H1 (cell line): Measurements from ENCODE around the gene NEDD4L. TPM values are rescaled to one million over a fixed set of nuclear protein-coding genes. Genes with fewer than 3 reads are reported as not detected.

Experiments used
- CTCF ChIA-PET: fragments of 300-600 bp; sonication (Branson Sonifier 250); formaldehyde crosslinking; loops from one replicate; lab custom pipeline; 2021; ENCODE audit not compliant: partially characterized antibody; lab: Charles Lee
- POLR2A ChIA-PET: fragments of 300-600 bp; sonication (Branson Sonifier 250); formaldehyde crosslinking; loops from one replicate; lab custom pipeline; 2021; ENCODE audit warnings: inconsistent platforms; ENCODE audit not compliant: partially characterized antibody; lab: Charles Lee
- DNase-seq, 2 experiments: peaks; one replicate each; pipeline versions ENCODE4 v3.0.0 to v3.0.0-alpha.2; 2010 to 2022; ENCODE audit warnings: low spot score in 2 of 2, low read depth in 1 of 2, mixed read lengths in 1 of 2
- FAIRE-seq: peaks from 2 replicates; lab custom pipeline; 2011; peaks lifted over from hg19 to GRCh38; lab: Jason Lieb, UNC
- H2AFZ ChIP-seq: 2 replicates; pipeline ENCODE4 v1.8.1; 2012; ENCODE audit warnings: low read length, inconsistent platforms
- H2AK5ac ChIP-seq: 2 replicates; pipeline ENCODE4 v1.6.1; 2013; ENCODE audit warnings: low read depth, low read length
- H2BK120ac ChIP-seq: replicated peaks from 2 replicates; pipeline ENCODE3; 2013; ENCODE audit warnings: low read depth, low read length, inconsistent platforms
- H2BK12ac ChIP-seq: 2 replicates; pipeline ENCODE4 v1.6.1; 2013; ENCODE audit warnings: low read depth, low read length
- H2BK15ac ChIP-seq: 2 replicates; pipeline ENCODE4 v1.6.1; 2013; ENCODE audit warnings: low read length
- H2BK20ac ChIP-seq: 2 replicates; pipeline ENCODE4 v1.6.1; 2013; ENCODE audit warnings: low read length
- H2BK5ac ChIP-seq: 2 replicates; pipeline ENCODE4 v1.6.1; 2013; ENCODE audit warnings: low read depth, low read length
- H3K14ac ChIP-seq: 2 replicates; pipeline ENCODE4 v1.6.1; 2013; ENCODE audit warnings: inconsistent platforms; ENCODE audit not compliant: insufficient read length
- H3K18ac ChIP-seq: 2 replicates; pipeline ENCODE4 v1.6.1; 2013; ENCODE audit warnings: low read length; ENCODE audit errors: extremely low read depth
- H3K23ac ChIP-seq: 2 replicates; pipeline ENCODE4 v1.6.1; 2013; ENCODE audit warnings: inconsistent platforms; ENCODE audit not compliant: insufficient read length
- H3K23me2 ChIP-seq: 2 replicates; pipeline ENCODE4 v1.6.1; 2013; ENCODE audit warnings: low read depth, low read length
- H3K27ac ChIP-seq: 2 replicates; pipeline ENCODE4 v1.6.1; 2011; ENCODE audit warnings: low read depth, low read length, inconsistent platforms
- H3K27me3 ChIP-seq, 4 experiments: replicated peaks in 1 of 4; 1 replicate in 1 of 4; 2 replicates in 3 of 4; pipeline versions ENCODE4 v1.6.1 to v1.8.1; 2011 to 2013; ENCODE audit warnings: low read length in 3 of 4, mild to moderate bottlenecking in 3 of 4, inconsistent platforms in 2 of 4, mixed read lengths in 2 of 4, moderate library complexity in 1 of 4; ENCODE audit not compliant: control insufficient read depth in 3 of 4, insufficient read depth in 3 of 4; ENCODE audit errors: extremely low read depth in 1 of 4
- H3K36me3 ChIP-seq, 4 experiments: 2 replicates each; pipeline versions ENCODE4 v1.6.1 to v1.8.1; 2011 to 2013; ENCODE audit warnings: mild to moderate bottlenecking in 4 of 4, low read length in 3 of 4, moderate library complexity in 2 of 4, control low read depth in 1 of 4, inconsistent platforms in 1 of 4; ENCODE audit not compliant: insufficient read depth in 4 of 4, control insufficient read depth in 2 of 4
- H3K4ac ChIP-seq: replicated peaks from 2 replicates; pipeline ENCODE3; 2013; ENCODE audit warnings: low read length, low read depth, mixed read lengths, inconsistent platforms; ENCODE audit not compliant: insufficient read length
- H3K4me1 ChIP-seq, 4 experiments: replicated peaks in 1 of 4; 1 replicate in 1 of 4; 2 replicates in 3 of 4; pipeline versions ENCODE4 v1.6.1 to v1.8.1; 2011 to 2013; ENCODE audit warnings: low read length in 3 of 4, inconsistent platforms in 2 of 4, mixed read lengths in 1 of 4; ENCODE audit not compliant: insufficient read depth in 4 of 4, control insufficient read depth in 3 of 4
- H3K4me2 ChIP-seq, 2 experiments: 2 replicates each; pipeline versions ENCODE4 v1.6.1 to v1.8.1; 2011 to 2013; ENCODE audit warnings: low read depth in 2 of 2, low read length in 2 of 2, control low read depth in 1 of 2, inconsistent platforms in 1 of 2, mild to moderate bottlenecking in 1 of 2; ENCODE audit not compliant: insufficient read depth in 1 of 2
- H3K4me3 ChIP-seq, 4 experiments: fragments of 200-600, 300-600 bp in 1 of 4; sonication (generic), shearing (Covaris generic), sonication (Bioruptor Twin) in 1 of 4; 2 replicates each; pipeline versions ENCODE4 v1.5.1 to v1.8.1; 2011 to 2016; ENCODE audit warnings: low read length in 4 of 4, low read depth in 3 of 4, control low read depth in 2 of 4, inconsistent platforms in 2 of 4, mild to moderate bottlenecking in 2 of 4, mixed read lengths in 1 of 4, moderate library complexity in 1 of 4; ENCODE audit not compliant: insufficient read depth in 2 of 4; ENCODE audit errors: extremely low read depth in 1 of 4
- H3K56ac ChIP-seq: replicated peaks from 2 replicates; pipeline ENCODE3; 2013; ENCODE audit warnings: low read depth, mild to moderate bottlenecking, mixed read lengths, low read length, inconsistent platforms; ENCODE audit not compliant: insufficient read length
- H3K79me1 ChIP-seq: 2 replicates; pipeline ENCODE4 v1.6.1; 2013; ENCODE audit warnings: low read depth, low read length, control low read depth
- H3K79me2 ChIP-seq, 2 experiments: 2 replicates each; pipeline versions ENCODE4 v1.6.1 to v1.8.1; 2012 to 2013; ENCODE audit warnings: low read length in 2 of 2, mild to moderate bottlenecking in 2 of 2, inconsistent platforms in 1 of 2; ENCODE audit not compliant: insufficient read depth in 2 of 2, control insufficient read depth in 1 of 2
- H3K9ac ChIP-seq, 4 experiments: replicated peaks in 1 of 4; 1 replicate in 1 of 4; 2 replicates in 3 of 4; pipeline versions ENCODE4 v1.6.1 to v1.8.1; 2011 to 2013; ENCODE audit warnings: low read depth in 3 of 4, low read length in 3 of 4, control low read depth in 2 of 4, mild to moderate bottlenecking in 2 of 4, moderate library complexity in 2 of 4, inconsistent platforms in 1 of 4; ENCODE audit errors: extremely low read depth in 1 of 4
- H3K9me3 ChIP-seq, 2 experiments: 2 replicates each; pipeline versions ENCODE4 v1.6.1 to v1.8.1; 2012 to 2013; ENCODE audit warnings: mild to moderate bottlenecking in 2 of 2, moderate library complexity in 2 of 2, control low read depth in 1 of 2, inconsistent platforms in 1 of 2, low read depth in 1 of 2, low read length in 1 of 2, mixed read lengths in 1 of 2; ENCODE audit not compliant: insufficient read depth in 2 of 2
- H4K20me1 ChIP-seq, 2 experiments: replicated peaks in 1 of 2; 2 replicates each; pipeline versions ENCODE3 to v1.8.1; 2011 to 2013; ENCODE audit warnings: inconsistent platforms in 2 of 2, low read length in 2 of 2, mild to moderate bottlenecking in 1 of 2; ENCODE audit not compliant: insufficient read depth in 2 of 2, control insufficient read depth in 1 of 2
- H4K5ac ChIP-seq: 2 replicates; pipeline ENCODE4 v1.6.1; 2013; ENCODE audit warnings: low read length, low read depth, mixed read lengths, inconsistent platforms; ENCODE audit not compliant: insufficient read length
- H4K8ac ChIP-seq: 2 replicates; pipeline ENCODE4 v1.8.0; 2013; ENCODE audit warnings: mild to moderate bottlenecking, moderate library complexity, low read length, inconsistent platforms; ENCODE audit not compliant: insufficient read depth; ENCODE audit errors: extremely low read depth
- H4K91ac ChIP-seq: replicated peaks from 2 replicates; pipeline ENCODE3; 2013; ENCODE audit warnings: low read length, mixed read lengths, inconsistent platforms; ENCODE audit not compliant: insufficient read length
- ASH2L ChIP-seq: fragments of 200-600, 300-600 bp; sonication (generic); IDR thresholded peaks from one replicate; pipeline ENCODE4 v1.7.1; 2017; ENCODE audit warnings: low read length
- BACH1 ChIP-seq: IDR thresholded peaks from 2 replicates; pipeline ENCODE4 v1.6.1; 2012; ENCODE audit warnings: low read length, improper control_type of control experiment
- KDM4A ChIP-seq: IDR thresholded peaks from one replicate; pipeline ENCODE4 v1.7.1; 2012; ENCODE audit warnings: low read depth, mild to moderate bottlenecking, moderate library complexity, low read length, inconsistent platforms; ENCODE audit not compliant: severe bottlenecking
- RAD21 ChIP-seq, 2 experiments: IDR thresholded peaks in 1 of 2; conservative IDR thresholded peaks in 1 of 2; 2 replicates each; pipeline ENCODE4 v1.6.1; 2011; ENCODE audit warnings: low read depth in 2 of 2, low read length in 2 of 2, improper control_type of control experiment in 1 of 2, inconsistent platforms in 1 of 2, mild to moderate bottlenecking in 1 of 2, moderate library complexity in 1 of 2
- SAP30 ChIP-seq: fragments of 300-600 bp; sonication (generic); IDR thresholded peaks from 2 replicates; pipeline ENCODE4 v1.7.1; 2012; ENCODE audit warnings: low read length, moderate library complexity, mild to moderate bottlenecking, inconsistent platforms; ENCODE audit not compliant: insufficient read depth, insufficient replicate concordance
- SP4 ChIP-seq: IDR thresholded peaks from 2 replicates; pipeline ENCODE4 v1.6.1; 2012; ENCODE audit warnings: low read length, inconsistent platforms
- TAF7 ChIP-seq: optimal IDR thresholded peaks from 2 replicates; pipeline ENCODE3; 2011; ENCODE audit warnings: low read depth, mild to moderate bottlenecking, inconsistent platforms, low read length, moderate library complexity, borderline replicate concordance
- TBP ChIP-seq: IDR thresholded peaks from 2 replicates; pipeline ENCODE4 v1.6.1; 2011; ENCODE audit warnings: low read depth, low read length, improper control_type of control experiment
- WGBS, 2 experiments: shearing (Covaris generic) in 1 of 2; methylation state at CpG; one replicate each; pipeline versions ENCODE4 v1.1.6 to v1.1.7; 2013 to 2015; ENCODE audit warnings: low lambda C conversion rate in 2 of 2, mixed read lengths in 2 of 2, inconsistent platforms in 1 of 2, low coverage in 1 of 2, missing lambda C conversion rate in 1 of 2; ENCODE audit not compliant: insufficient replicate concordance in 2 of 2, insufficient coverage in 1 of 2, insufficient read length in 1 of 2; ENCODE audit errors: extremely low coverage in 1 of 2, missing lambda C conversion rate in 1 of 2; 5-methylcytosine and 5-hydroxymethylcytosine counted together
- polyA plus RNA-seq, 7 experiments: library from polyadenylated mRNA; depleted of rRNA in 3 of 7; stranded (reverse) in 5 of 7; unstranded in 2 of 7; fragments of >200 nt in 5 of 7; fragments of 200-250 nt in 2 of 7; gene quantifications; 1 replicate in 5 of 7; 2 replicates in 1 of 7; 4 replicates in 1 of 7; pipeline versions ENCODE4 v1.2.1 to v1.2.3, GENCODE V29; 2011 to 2013; ENCODE audit warnings: missing spikeins in 2 of 7, mixed read lengths in 2 of 7
- total RNA-seq: library from RNA; stranded (reverse); fragmentation: NEBNext Ultra II Directional; extraction: Animal tissue kit (Norgen Biotek cat#: 25700); gene quantifications from 2 replicates; pipeline ENCODE4 v1.2.1, GENCODE V29; 2021
- TF ChIP-seq, protein P1 (sequence below): IDR thresholded peaks from 2 replicates; pipeline ENCODE4 v1.6.1; 2012; ENCODE audit warnings: inconsistent platforms

NEDD4L gene
- total and polyA plus RNA-seq, 2 of the 8 experiments (the other 6 are each of a cell fraction or from before 2014, with no cell fraction given) = 37.3 to 69.8 TPM

- H3K23ac ChIP-seq = no peak overlapping the region
- POLR2A ChIA-PET = interaction anchor here (0.9 to 2.5 kb wide), 12 partner anchors 10 to 136 kb away, joined by 3 to 12 read pairs (median 4); no protein-coding TSS in a partner anchor
- peak overlapping the region; percentile 26 to 68 (median 50); a peak in 6 of 7 replicates for H3K9ac ChIP-seq
- WGBS, 2 experiments = 1% methylated on average over 40 of the region's 94 CpGs; no CpG with 5 or more reads in 1 of the 2 experiments
- DNase-seq (peak in 1 of 2 experiments; percentile 76), FAIRE-seq (no peak)
- CTCF ChIA-PET = interaction anchor here (0.8 to 4.5 kb wide), 10 partner anchors 11 to 93 kb away, joined by 3 to 43 read pairs (median 4); no protein-coding TSS in a partner anchor
- no peak overlapping the region for H2AK5ac ChIP-seq
- no peak overlapping the region for H4K91ac ChIP-seq
- H3K4me2 ChIP-seq = peak overlapping the region; percentile 89 to 90
- no peaks in the 10 kb centered on the region for H3K9me3 ChIP-seq
- peak overlapping the region; percentile 46; the same call in 1 of the 2 replicates for H4K8ac ChIP-seq
- peak overlapping the region; percentile 16 for H4K5ac ChIP-seq
- no peak overlapping the region for H3K14ac ChIP-seq
- no peaks in the 10 kb centered on the region; the same call in 1 of the 2 replicates for H3K79me1 ChIP-seq
- peak overlapping the region; percentile 86; the same call in 1 of the 2 replicates for H3K18ac ChIP-seq
- H2BK5ac ChIP-seq = peak overlapping the region; percentile 45
- H2BK12ac ChIP-seq = no peak overlapping the region; the same call in 1 of the 2 replicates
- H2BK20ac ChIP-seq = no peak overlapping the region
- no peaks in the 10 kb centered on the region for H3K36me3 ChIP-seq
- H3K79me2 ChIP-seq = peaks cover 7 to 34% of the 10 kb centered on the region in 2 experiments
- H3K4ac ChIP-seq = no peak overlapping the region
- peak overlapping the region; percentile 73 to 99 (median 84) for H3K4me3 ChIP-seq
- no peak overlapping the region for H2BK15ac ChIP-seq
- H4K20me1 ChIP-seq = peaks cover 7 to 8% of the 10 kb centered on the region in 2 experiments
- no peak overlapping the region for H2BK120ac ChIP-seq
- peaks cover 3 to 11% (median 5%) of the 10 kb centered on the region in 4 experiments; a peak in 5 of 7 replicates for H3K4me1 ChIP-seq
- H2AFZ ChIP-seq = 0 out of 2 replicates have a peak overlapping the region, but pooled peaks have one; percentile 55
- H3K56ac ChIP-seq = peak overlapping the region; percentile 56
- no peaks in the 10 kb centered on the region; a peak in 1 of 7 replicates for H3K27me3 ChIP-seq
- H3K27ac ChIP-seq = peak overlapping the region; percentile 53; the same call in 1 of the 2 replicates
- peaks cover 6% of the 10 kb centered on the region for H3K23me2 ChIP-seq
- no peak for TF ChIP-seq TAF7
- no peak for TF ChIP-seq SP4
- TF ChIP-seq, protein P1, sequence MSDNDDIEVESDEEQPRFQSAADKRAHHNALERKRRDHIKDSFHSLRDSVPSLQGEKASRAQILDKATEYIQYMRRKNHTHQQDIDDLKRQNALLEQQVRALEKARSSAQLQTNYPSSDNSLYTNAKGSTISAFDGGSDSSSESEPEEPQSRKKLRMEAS = peak; percentile 23
- no peak for TF ChIP-seq RAD21 (IDR thresholded peaks at IDR 0.05 in 1 of 2, conservative IDR thresholded peaks at IDR 0.05 in 1 of 2; ENCODE audit: low read depth in 2 of 2, low read length in 2 of 2)
- TF ChIP-seq TBP = peak; percentile 7; the same call in 1 of the 2 replicates
- TF ChIP-seq BACH1 = peak; percentile 55; the same call in 1 of the 2 replicates
- TF ChIP-seq SAP30 = peak; percentile 79
- peak; percentile 50 for TF ChIP-seq ASH2L
- peak; percentile 78 for TF ChIP-seq KDM4A
Measured at GRCh38 chr18:58044370-58045241, 580 bp downstream of the NEDD4L start.
